Heart left ventricle (tissue), 16 donors: ENCODE data around the gene SLC2A4. TPM values are rescaled to one million over a fixed set of nuclear protein-coding genes. Genes with fewer than 3 reads are reported as not detected.

Source experiments
- ATAC-seq, 4 donors: fragments of 200-7000 bp; cut with Tn5 transposase; one replicate each; pipeline ENCODE4 v1.9.1; 2020 to 2022; ENCODE audit warnings: moderate library complexity in 4 of 4, mild to moderate bottlenecking in 3 of 4, moderate number of reproducible peaks in 1 of 4
- DNase-seq, 5 donors: peaks; one replicate each; pipeline ENCODE4 v3.0.0-alpha.2; 2020
- H3K27ac ChIP-seq, 12 donors: fragments of 200-600 bp; sonication (generic) in 4 of 12; one replicate each; pipeline versions ENCODE4 v1.5.0 to v1.8.0; 2016 to 2022; ENCODE audit warnings: mild to moderate bottlenecking in 2 of 12
- H3K27me3 ChIP-seq, 9 donors: fragments of 200-600 bp; sonication (generic) in 2 of 9; one replicate each; pipeline versions ENCODE4 v1.5.1 to v1.8.0; 2016 to 2022; ENCODE audit warnings: mild to moderate bottlenecking in 3 of 9
- H3K36me3 ChIP-seq, 9 donors: fragments of 200-600 bp; sonication (generic) in 2 of 9; one replicate each; pipeline versions ENCODE4 v1.5.0 to v1.8.0; 2018 to 2022; ENCODE audit warnings: mild to moderate bottlenecking in 2 of 9
- H3K4me1 ChIP-seq, 12 donors: fragments of 200-600 bp; sonication (generic) in 4 of 12; one replicate each; pipeline versions ENCODE4 v1.5.0 to v1.8.0; 2016 to 2022; ENCODE audit warnings: mild to moderate bottlenecking in 3 of 12
- H3K4me3 ChIP-seq, 12 donors: fragments of 200-600 bp; sonication (generic) in 4 of 12; one replicate each; pipeline versions ENCODE4 v1.5.0 to v1.8.0; 2017 to 2022; ENCODE audit warnings: mild to moderate bottlenecking in 9 of 12, moderate library complexity in 4 of 12
- H3K9me3 ChIP-seq, 12 donors: fragments of 200-600 bp; sonication (generic) in 4 of 12; one replicate each; pipeline versions ENCODE4 v1.5.0 to v1.8.0; 2016 to 2022; ENCODE audit warnings: mild to moderate bottlenecking in 1 of 12
- POLR2A ChIP-seq, 2 donors: fragments of 450-650 bp; IDR thresholded peaks; one replicate each; pipeline ENCODE4 v1.6.1; 2017; ENCODE audit warnings: antibody characterized with exemption in 2 of 2, mild to moderate bottlenecking in 2 of 2, moderate library complexity in 2 of 2
- WGBS, 4 donors: extraction: QIAGEN DNeasy Blood & Tissue Kit in 2 of 4; methylation state at CpG; one replicate each; pipeline versions ENCODE4 v1.1.5 to v1.1.7; 2013 to 2018; 5-methylcytosine and 5-hydroxymethylcytosine counted together
- intact Hi-C, 10 donors: fragments of 100-400 bp; cut with DNase I; formaldehyde crosslinking; loops; one replicate each; pipeline versions ENCODE4 v1.11.1 to v1.14.2; 2022
- long read RNA-seq, 3 donors: library from polyadenylated mRNA; unstranded; transcript quantifications; one replicate each; pipeline ENCODE4 v2.0.0, GENCODE V29; 2020 to 2021
- polyA plus RNA-seq, 2 donors: library from polyadenylated mRNA; stranded (reverse); fragments of 200-250 nt; gene quantifications; one replicate each; pipeline ENCODE4 v1.2.3, GENCODE V29; 2013
- total RNA-seq, 9 donors: library from RNA; depleted of rRNA in 2 of 9; stranded (reverse); fragments of >200 nt in 2 of 9; fragmentation: NEBNext Ultra II Directional in 3 of 9; extraction: Animal tissue kit (Norgen Biotek cat#: 25700) in 3 of 9; gene quantifications; one replicate each; pipeline versions ENCODE4 v1.1.0 to v1.2.4, GENCODE V29; 2016 to 2023
- TF ChIP-seq, protein P1 (sequence below), 12 donors: fragments of 200-600 bp; sonication (generic) in 4 of 12; IDR thresholded peaks; one replicate each; pipeline versions ENCODE4 v1.5.0 to v1.8.0; 2018 to 2022; ENCODE audit warnings: antibody characterized with exemption in 12 of 12, mild to moderate bottlenecking in 5 of 12
- donor health status: ischemic (EF 13 %, LVEDD 7.1; RV severe dilation, severe dysfunction).
- donor health status: healthy with polysubstance abuse.
- donor health status: DM: no; HTN: yes; CAD: no.
- donor health status: DM: no; HTN: no; CAD: no.
- donor health status: ischemic (EF 25% LVEDD 6.9; RV normal size, moderate dysfunction).
- donor health status: ischemic (EF 25% LVEDD 5.7; RV mildly dilated, moderate dysfunction).
- donor health status: healthy.
- donor health status: DM: yes; HTN: yes; CAD: no.
- donor health status: ischemic (EF 35%, LVEDD 5.7; RV mildly dilated, moderate dysfunction).
- donor health status: nonischemic (EF 11% LVEDD 7.7; RV severe dilation, severe dysfunction).
- donor health status: DM: yes; HTN: yes; CAD: no.
- donor health status: PGD.
- donor health status: ischemic (EF 29% LVEDD 5.4; RV normal size, mild dysfunction).
- donor health status: nonischemic (EF 23%, LVEDD 6.1; RV moderate dilation, normal function).

Gene SLC2A4
- total RNA-seq (100 to 1,000 TPM in 7 of 9 donors, 10 to 100 TPM in 2; 82.0 to 184 (median 172) TPM), polyA plus RNA-seq (100 to 1,000 TPM in 1 of 2 donors, 10 to 100 TPM in 1; 48.5 to 107 TPM)
- long read RNA-seq, donor 1, transcript SLC2A4-204 (10 exons, 1,768 nt) = minor isoform, 6 of 92 reads
- long read RNA-seq, donor 1, transcript SLC2A4-201 (11 exons, 3,426 nt) = major isoform, 29 of 92 reads
- long read RNA-seq, donor 1, partial matches to known transcripts = 38 of 92 reads
- long read RNA-seq, donor 1, other reads (novel, unspliced or antisense) = 17 of 92 reads
- long read RNA-seq, donor 2, transcript SLC2A4-204 (10 exons, 1,768 nt) = minor isoform, 12 of 96 reads
- long read RNA-seq, donor 2, transcript SLC2A4-201 (11 exons, 3,426 nt) = major isoform, 31 of 96 reads
- long read RNA-seq, donor 2, partial matches to known transcripts = 4 of 96 reads
- long read RNA-seq, donor 2, other reads (novel, unspliced or antisense) = 49 of 96 reads
- long read RNA-seq, donor 3, transcript SLC2A4-201 (11 exons, 3,426 nt) = major isoform, 30 of 49 reads
- long read RNA-seq, donor 3, partial matches to known transcripts = 13 of 49 reads
- long read RNA-seq, donor 3, other reads (novel, unspliced or antisense) = 6 of 49 reads

DNA sequence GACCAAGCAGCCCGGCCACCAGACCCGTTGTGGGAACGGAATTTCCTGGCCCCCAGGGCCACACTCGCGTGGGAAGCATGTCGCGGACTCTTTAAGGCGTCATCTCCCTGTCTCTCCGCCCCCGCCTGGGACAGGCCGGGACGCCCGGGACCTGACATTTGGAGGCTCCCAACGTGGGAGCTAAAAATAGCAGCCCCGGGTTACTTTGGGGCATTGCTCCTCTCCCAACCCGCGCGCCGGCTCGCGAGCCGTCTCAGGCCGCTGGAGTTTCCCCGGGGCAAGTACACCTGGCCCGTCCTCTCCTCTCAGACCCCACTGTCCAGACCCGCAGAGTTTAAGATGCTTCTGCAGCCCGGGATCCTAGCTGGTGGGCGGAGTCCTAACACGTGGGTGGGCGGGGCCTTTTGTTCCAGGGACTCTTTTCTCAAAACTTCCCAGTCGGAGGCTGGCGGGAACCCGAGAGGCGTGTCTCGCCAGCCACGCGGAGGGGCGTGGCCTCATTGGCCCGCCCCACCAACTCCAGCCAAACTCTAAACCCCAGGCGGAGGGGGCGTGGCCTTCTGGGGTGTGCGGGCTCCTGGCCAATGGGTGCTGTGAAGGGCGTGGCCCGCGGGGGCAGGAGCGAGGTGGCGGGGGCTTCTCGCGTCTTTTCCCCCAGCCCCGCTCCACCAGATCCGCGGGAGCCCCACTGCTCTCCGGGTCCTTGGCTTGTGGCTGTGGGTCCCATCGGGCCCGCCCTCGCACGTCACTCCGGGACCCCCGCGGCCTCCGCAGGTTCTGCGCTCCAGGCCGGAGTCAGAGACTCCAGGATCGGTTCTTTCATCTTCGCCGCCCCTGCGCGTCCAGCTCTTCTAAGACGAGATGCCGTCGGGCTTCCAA lies at the start of gene SLC2A4:
TSS of gene SLC2A4 (plus strand) at position 645 of the 879 bp plus-strand sequence. CDS start at position 862, 217 bp downstream.
- Histone ChIP-seq H3K4me1 (peaks cover 4 to 49% (median 21%) of the 10 kb centered on the region in 12 donors), H3K27me3 (peaks cover 0 to 24% (median 3%) of the 10 kb centered on the region in 9 donors), H3K9me3 (no peaks in the 10 kb centered on the region), H3K27ac (peak within 1 kb of the TSS; percentile 90 to 99 (median 96)), H3K36me3 (peaks cover 0 to 29% (median 8%) of the 10 kb centered on the region in 9 donors), H3K4me3 (peak within 1 kb of the TSS; percentile 19 to 76 (median 64))
- peak; percentile 73 to 84 (median 80) for ATAC-seq
- intact Hi-C loops = loop anchor here in 8 of 10 donors (1.0 to 10.0 kb wide), 6 partner anchors 15 to 66 kb away; partner anchors contain the start of gene ELP5 (in 1 of the 8)
- WGBS, 4 donors = 0% methylated on average over 43 to 71 of the region's 71 CpGs; no CpG with 5 or more reads in 1 of the 4 donors
- TF ChIP-seq, protein P1, sequence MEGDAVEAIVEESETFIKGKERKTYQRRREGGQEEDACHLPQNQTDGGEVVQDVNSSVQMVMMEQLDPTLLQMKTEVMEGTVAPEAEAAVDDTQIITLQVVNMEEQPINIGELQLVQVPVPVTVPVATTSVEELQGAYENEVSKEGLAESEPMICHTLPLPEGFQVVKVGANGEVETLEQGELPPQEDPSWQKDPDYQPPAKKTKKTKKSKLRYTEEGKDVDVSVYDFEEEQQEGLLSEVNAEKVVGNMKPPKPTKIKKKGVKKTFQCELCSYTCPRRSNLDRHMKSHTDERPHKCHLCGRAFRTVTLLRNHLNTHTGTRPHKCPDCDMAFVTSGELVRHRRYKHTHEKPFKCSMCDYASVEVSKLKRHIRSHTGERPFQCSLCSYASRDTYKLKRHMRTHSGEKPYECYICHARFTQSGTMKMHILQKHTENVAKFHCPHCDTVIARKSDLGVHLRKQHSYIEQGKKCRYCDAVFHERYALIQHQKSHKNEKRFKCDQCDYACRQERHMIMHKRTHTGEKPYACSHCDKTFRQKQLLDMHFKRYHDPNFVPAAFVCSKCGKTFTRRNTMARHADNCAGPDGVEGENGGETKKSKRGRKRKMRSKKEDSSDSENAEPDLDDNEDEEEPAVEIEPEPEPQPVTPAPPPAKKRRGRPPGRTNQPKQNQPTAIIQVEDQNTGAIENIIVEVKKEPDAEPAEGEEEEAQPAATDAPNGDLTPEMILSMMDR (IDR thresholded peaks at IDR 0.05) = no peak
- peak; percentile 48 to 53 for TF ChIP-seq POLR2A (IDR thresholded peaks at IDR 0.05)
- peak; percentile 93 to 97 (median 96) for DNase-seq

DNA sequence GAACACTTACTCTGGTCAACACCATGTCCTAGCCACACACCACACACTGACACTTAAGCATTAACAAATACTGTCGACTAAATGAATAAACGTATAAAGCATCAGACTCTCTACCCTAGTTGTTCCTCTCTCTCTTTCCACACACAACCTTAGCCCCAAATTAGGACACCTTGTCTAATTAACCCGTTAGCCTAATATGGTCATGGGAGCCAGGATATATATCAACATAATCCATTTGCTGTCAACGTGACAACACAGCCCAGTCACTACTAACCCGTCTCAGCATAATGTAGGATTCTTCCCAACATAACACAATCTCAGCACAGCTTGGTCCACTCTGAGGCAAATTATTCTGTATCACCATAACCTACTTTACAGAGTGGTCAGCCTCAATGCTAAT lies 49.4 kb upstream of the SLC2A4 start:
- no peak for ATAC-seq

DNA sequence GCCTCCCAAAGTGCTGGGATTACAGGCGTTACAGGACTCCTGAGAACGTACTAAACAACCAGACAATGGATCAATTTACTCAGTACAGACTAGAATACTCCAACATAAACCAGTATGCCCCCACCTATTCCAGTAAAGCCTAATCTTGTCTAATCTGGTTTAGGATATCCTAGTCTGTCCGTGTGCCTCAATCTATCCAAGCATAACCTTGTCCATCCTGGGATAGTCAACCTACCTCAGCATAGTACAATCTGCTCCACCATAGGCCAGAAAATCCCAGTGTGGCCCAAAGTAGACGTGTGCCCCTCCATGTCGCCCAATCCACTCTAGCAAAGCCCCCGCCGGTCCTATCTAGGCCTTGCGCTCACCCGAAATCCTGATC lies 47.8 kb upstream of the SLC2A4 start:
- WGBS, 4 donors = 1 to 3% (median 2%) methylated on average over 9 of the region's 9 CpGs
- H3K27ac ChIP-seq = peak overlapping the region; percentile 17 to 96 (median 88)
- no peak for DNase-seq
- H3K36me3 ChIP-seq = peaks cover 0 to 43% (median 36%) of the 10 kb centered on the region in 9 donors
- peak in 2 of 4 donors; percentile 1 to 4 for ATAC-seq
- no peak for TF ChIP-seq POLR2A (IDR thresholded peaks at IDR 0.05)
- TF ChIP-seq, protein P1 (IDR thresholded peaks at IDR 0.05) = no peak
- no peaks in the 10 kb centered on the region for H3K9me3 ChIP-seq
- peak overlapping the region; percentile 65 to 99 (median 84) for H3K4me3 ChIP-seq
- H3K4me1 ChIP-seq = peaks cover 5 to 53% (median 26%) of the 10 kb centered on the region in 12 donors
- intact Hi-C loops = loop anchor here in 3 of 10 donors (10.0 kb wide), 3 partner anchors 251 to 611 kb away; partner anchors contain the start of genes CD68 (in 1 of the 3), POLR2A (in 1 of the 3) and SLC35G6 (in 1 of the 3)
- H3K27me3 ChIP-seq = no peaks in the 10 kb centered on the region

More for the DNA sequence above, 49.4 kb upstream of the SLC2A4 start:
- no peaks in the 10 kb centered on the region for H3K27me3 ChIP-seq
- no peak for DNase-seq
- 80 to 85% (median 83%) methylated on average over 5 of the region's 5 CpGs for WGBS, 4 donors
- H3K9me3 ChIP-seq = no peaks in the 10 kb centered on the region
- H3K36me3 ChIP-seq = peaks cover 0 to 57% (median 50%) of the 10 kb centered on the region in 9 donors
- H3K4me3 ChIP-seq = peak overlapping the region in 2 of 12 donors; percentile 79 to 85
- H3K27ac ChIP-seq = no peak overlapping the region
- intact Hi-C loops = loop anchor here in 3 of 10 donors (10.0 kb wide), 3 partner anchors 253 to 613 kb away; partner anchors contain the start of genes CD68 (in 1 of the 3), POLR2A (in 1 of the 3) and SLC35G6 (in 1 of the 3)
- TF ChIP-seq POLR2A (IDR thresholded peaks at IDR 0.05) = no peak
- TF ChIP-seq, protein P1 (IDR thresholded peaks at IDR 0.05) = no peak
- peaks cover 5 to 48% (median 23%) of the 10 kb centered on the region in 12 donors for H3K4me1 ChIP-seq
